Left lung (tissue), 10 donors: Measurements from ENCODE around the gene DHX35. TPM values are rescaled to one million over a fixed set of nuclear protein-coding genes. Genes with fewer than 3 reads are reported as not detected.

Source experiments
- ATAC-seq: fragments of 200-7000 bp; cut with Tn5 transposase; one replicate; pipeline ENCODE4 v1.9.1; 2020; ENCODE audit warnings: moderate library complexity
- DNase-seq, 4 donors: peaks; one replicate each; pipeline ENCODE4 v3.0.0-alpha.2; 2013 to 2020
- H3K27ac ChIP-seq, 2 donors: fragments of 200-600 bp; sonication (generic) in 1 of 2; one replicate each; pipeline versions ENCODE4 v1.5.0 to v1.8.0; 2020 to 2021
- H3K27me3 ChIP-seq, 2 donors: fragments of 200-600 bp; sonication (generic) in 1 of 2; one replicate each; pipeline versions ENCODE4 v1.5.0 to v1.8.0; 2020 to 2021
- H3K36me3 ChIP-seq, 2 donors: fragments of 200-600 bp; sonication (generic) in 1 of 2; one replicate each; pipeline versions ENCODE4 v1.5.0 to v1.8.0; 2020 to 2021
- H3K4me1 ChIP-seq, 2 donors: fragments of 200-600 bp; one replicate each; pipeline ENCODE4 v1.8.0; 2021
- H3K4me3 ChIP-seq, 2 donors: fragments of 200-600 bp; sonication (generic) in 1 of 2; one replicate each; pipeline versions ENCODE4 v1.5.0 to v1.8.0; 2020 to 2021; ENCODE audit warnings: mild to moderate bottlenecking in 1 of 2
- H3K9me3 ChIP-seq, 2 donors: fragments of 200-600 bp; sonication (generic) in 1 of 2; one replicate each; pipeline versions ENCODE4 v1.5.0 to v1.8.0; 2020 to 2021
- CTCF ChIP-seq, 2 donors: fragments of 200-600 bp; sonication (generic) in 1 of 2; IDR thresholded peaks; one replicate each; pipeline versions ENCODE4 v1.5.0 to v1.8.0; 2021; ENCODE audit warnings: antibody characterized with exemption in 2 of 2
- intact Hi-C, 2 donors: fragments of 100-400 bp; cut with DNase I; formaldehyde crosslinking; loops; one replicate each; pipeline versions ENCODE4 v1.11.2 to v1.14.2; 2022
- polyA plus RNA-seq, 6 donors: library from polyadenylated mRNA; unstranded; fragments of 120-200 nt; gene quantifications; one replicate each; pipeline ENCODE4 v1.2.1, GENCODE V29; 2013; ENCODE audit not compliant: insufficient read length in 6 of 6
- total RNA-seq, 2 donors: library from RNA; stranded (reverse); fragmentation: NEBNext Ultra II Directional; extraction: Animal tissue kit (Norgen Biotek cat#: 25700); gene quantifications; one replicate each; pipeline ENCODE4 v1.2.1, GENCODE V29; 2021
- donor health status: DM: no; HTN: yes; CAD: no.
- donor health status: DM: no; HTN: no; CAD: no.

The DHX35 gene
- total and polyA plus RNA-seq, 8 donors, result 7.5 to 17.7 (median 16.4) TPM

- Histone ChIP-seq H3K27ac (no peak overlapping the region), H3K36me3 (peaks cover 0 to 93% of the 10 kb centered on the region in 2 donors)
Measured at GRCh38 chr20:39013662-39014109, 51.5 kb downstream of the DHX35 start.

GRCh38 chr20:39016041-39016440 is 53.9 kb downstream of the DHX35 start:
- intact Hi-C loops, result no loop called here
- no peak for DNase-seq
- H3K36me3 ChIP-seq, result peaks cover 0 to 93% of the 10 kb centered on the region in 2 donors
- no peak overlapping the region for H3K27ac ChIP-seq
- no peak overlapping the region for H3K4me3 ChIP-seq
- ATAC-seq, result no peak
- no peaks in the 10 kb centered on the region for H3K9me3 ChIP-seq
- TF ChIP-seq CTCF (IDR thresholded peaks at IDR 0.05), result no peak
- no peaks in the 10 kb centered on the region for H3K4me1 ChIP-seq
- H3K27me3 ChIP-seq, result no peaks in the 10 kb centered on the region

More at GRCh38 chr20:39013662-39014109, 51.5 kb downstream of the DHX35 start:
- ATAC-seq (no peak), DNase-seq (no peak)
- no peaks in the 10 kb centered on the region for H3K9me3 ChIP-seq
- no peaks in the 10 kb centered on the region for H3K27me3 ChIP-seq
- no peak for TF ChIP-seq CTCF (IDR thresholded peaks at IDR 0.05)
- no peaks in the 10 kb centered on the region for H3K4me1 ChIP-seq
- H3K4me3 ChIP-seq, result no peak overlapping the region
- intact Hi-C loops, result no loop called here

GRCh38 chr20:39016506-39016905 is 54.4 kb downstream of the DHX35 start:
- Histone ChIP-seq H3K4me3 (no peak overlapping the region), H3K36me3 (peaks cover 0 to 93% of the 10 kb centered on the region in 2 donors)

GRCh38 chr20:39019027-39019426 is 56.9 kb downstream of the DHX35 start:
- no peak for TF ChIP-seq CTCF (IDR thresholded peaks at IDR 0.05)
- Histone ChIP-seq H3K9me3 (no peaks in the 10 kb centered on the region), H3K36me3 (peaks cover 0 to 96% of the 10 kb centered on the region in 2 donors), H3K27ac (no peak overlapping the region), H3K27me3 (no peaks in the 10 kb centered on the region), H3K4me3 (no peak overlapping the region), H3K4me1 (no peaks in the 10 kb centered on the region)
- ATAC-seq, result no peak
- no peak for DNase-seq
- intact Hi-C loops, result no loop called here

More at GRCh38 chr20:39016506-39016905, 54.4 kb downstream of the DHX35 start:
- intact Hi-C loops, result no loop called here
- DNase-seq (no peak), ATAC-seq (no peak)
- Histone ChIP-seq H3K9me3 (no peaks in the 10 kb centered on the region), H3K27me3 (no peaks in the 10 kb centered on the region), H3K4me1 (no peaks in the 10 kb centered on the region), H3K27ac (no peak overlapping the region)
- no peak for TF ChIP-seq CTCF (IDR thresholded peaks at IDR 0.05)

- Histone ChIP-seq H3K27me3 (no peaks in the 10 kb centered on the region), H3K27ac (no peak overlapping the region), H3K9me3 (no peaks in the 10 kb centered on the region), H3K4me1 (no peaks in the 10 kb centered on the region), H3K4me3 (no peak overlapping the region), H3K36me3 (peaks cover 0 to 96% of the 10 kb centered on the region in 2 donors)
- intact Hi-C loops, result no loop called here
- no peak for TF ChIP-seq CTCF (IDR thresholded peaks at IDR 0.05)
- DNase-seq (no peak), ATAC-seq (no peak)
Measured at GRCh38 chr20:39019805-39020325, 57.7 kb downstream of the DHX35 start.
